Stimulated activated CD4-positive, alpha-beta T cell treated with anti-CD3 and anti-CD28 coated beads, Interleukin-15, amount 100 ng/mL, for 1 hour (primary cell): ENCODE results near the gene HOXA1.

ENCODE experiments used
- DNase-seq, 2 donors: peaks; one replicate each; pipeline ENCODE4 v3.0.0-alpha.2; 2020; ENCODE audit warnings: low read depth in 1 of 2, low spot score in 1 of 2

HOXA1 gene

DNA sequence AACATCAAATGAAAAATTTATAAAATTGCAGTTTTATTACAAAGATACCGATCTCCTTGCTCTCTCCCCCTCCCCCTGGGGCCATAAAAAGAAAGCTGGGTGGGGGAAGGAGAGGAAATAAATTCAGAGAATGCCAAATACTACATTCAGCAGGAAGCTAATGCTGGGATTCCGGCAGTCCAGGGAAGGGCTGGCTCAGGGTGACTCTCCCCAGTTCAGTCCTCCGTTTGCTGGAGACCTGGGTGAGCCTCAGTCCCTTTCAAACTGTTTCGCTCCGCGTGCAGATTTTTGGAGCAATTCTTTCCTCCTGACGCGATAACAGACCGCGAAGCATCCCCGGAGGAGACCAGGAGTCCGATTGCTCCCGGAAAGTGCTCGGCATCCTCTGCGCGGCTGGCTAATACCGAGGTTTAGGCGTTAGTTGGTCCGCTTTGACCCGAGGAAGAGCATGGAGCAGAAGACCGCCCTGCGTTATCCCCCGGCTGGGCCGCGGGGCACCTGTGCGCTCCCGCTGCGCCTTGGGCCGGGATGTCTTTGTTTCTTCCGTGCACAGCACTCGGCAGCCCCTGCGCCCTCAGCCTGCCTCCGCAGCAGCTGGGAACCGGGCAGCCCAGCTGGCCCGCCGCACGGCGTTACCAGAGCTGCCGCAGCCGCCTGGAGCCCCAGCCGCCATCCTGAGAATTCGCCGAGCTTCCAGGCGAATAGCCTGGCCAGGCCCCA is 10.5 kb upstream of the HOXA1 start:
- no peak for DNase-seq

DNA sequence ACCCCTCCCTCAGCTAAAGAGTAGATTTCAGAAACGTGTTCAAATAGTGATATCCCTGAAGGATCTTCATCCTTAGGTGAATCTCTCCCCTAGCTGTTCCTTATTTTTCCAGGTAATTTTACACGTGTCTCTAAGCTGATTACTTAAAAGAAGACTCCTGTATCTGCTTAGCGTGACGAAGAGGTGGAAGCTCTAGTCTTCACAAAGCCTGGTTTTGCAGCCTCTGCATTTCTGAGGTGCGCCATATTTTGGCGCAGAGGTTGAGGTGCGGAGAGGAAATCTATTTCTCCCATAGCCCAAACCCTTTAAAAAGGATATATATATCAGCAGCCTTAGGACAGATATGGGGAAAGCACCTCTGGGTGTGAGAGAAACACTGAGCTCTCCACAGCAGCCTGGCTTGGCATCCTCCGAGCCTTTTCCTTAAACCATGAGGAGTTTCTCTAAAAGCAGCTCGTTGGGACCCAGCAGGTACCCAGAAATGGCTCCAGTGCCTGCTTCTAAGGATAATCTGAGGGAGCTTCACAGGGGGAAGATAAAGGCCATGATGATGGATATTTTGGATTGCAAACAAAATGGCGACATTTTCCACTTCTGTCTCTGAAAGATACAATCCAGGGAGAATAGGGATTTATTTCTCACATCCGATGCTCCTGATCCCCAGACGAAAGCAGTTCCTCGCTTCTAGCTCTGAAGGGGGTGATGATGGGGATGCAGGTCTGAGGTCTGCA is 9.7 kb upstream of the HOXA1 start:
- no peak for DNase-seq

DNA sequence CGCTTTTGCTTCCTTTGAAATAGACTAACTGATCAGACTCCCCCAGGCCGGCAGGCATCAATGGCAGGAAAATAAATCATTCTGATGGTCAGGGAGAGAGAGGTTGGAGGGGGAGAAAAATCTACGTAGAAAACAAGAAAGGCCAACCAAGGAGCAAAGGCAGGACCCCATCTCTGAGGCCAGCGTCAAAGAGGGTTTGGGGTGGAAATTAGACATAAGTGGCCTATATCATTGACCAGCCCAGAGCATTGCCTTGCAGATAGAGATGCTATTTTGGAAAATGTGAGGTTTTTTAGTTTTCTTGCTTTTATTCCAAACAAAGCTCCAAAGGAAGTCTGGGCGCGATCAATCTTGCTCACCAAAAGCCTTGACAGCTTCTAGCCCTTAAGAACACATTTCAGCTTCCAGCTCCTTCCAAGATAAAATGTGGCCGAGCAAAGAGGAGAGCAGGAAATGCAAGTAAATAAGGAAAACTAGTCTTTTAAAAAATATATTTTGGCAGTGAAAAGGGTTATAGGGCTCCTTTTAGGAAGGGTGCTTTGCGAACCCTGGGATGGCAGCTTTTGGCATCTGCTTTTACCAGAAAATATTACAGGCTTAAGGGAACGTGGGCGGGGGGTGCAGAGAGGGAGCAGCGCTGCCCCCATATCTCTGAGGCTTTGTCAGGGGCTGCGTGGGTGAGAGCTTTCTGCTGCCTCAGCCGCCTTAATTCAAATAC is 8.7 kb upstream of the HOXA1 start:
- no peak for DNase-seq

DNA sequence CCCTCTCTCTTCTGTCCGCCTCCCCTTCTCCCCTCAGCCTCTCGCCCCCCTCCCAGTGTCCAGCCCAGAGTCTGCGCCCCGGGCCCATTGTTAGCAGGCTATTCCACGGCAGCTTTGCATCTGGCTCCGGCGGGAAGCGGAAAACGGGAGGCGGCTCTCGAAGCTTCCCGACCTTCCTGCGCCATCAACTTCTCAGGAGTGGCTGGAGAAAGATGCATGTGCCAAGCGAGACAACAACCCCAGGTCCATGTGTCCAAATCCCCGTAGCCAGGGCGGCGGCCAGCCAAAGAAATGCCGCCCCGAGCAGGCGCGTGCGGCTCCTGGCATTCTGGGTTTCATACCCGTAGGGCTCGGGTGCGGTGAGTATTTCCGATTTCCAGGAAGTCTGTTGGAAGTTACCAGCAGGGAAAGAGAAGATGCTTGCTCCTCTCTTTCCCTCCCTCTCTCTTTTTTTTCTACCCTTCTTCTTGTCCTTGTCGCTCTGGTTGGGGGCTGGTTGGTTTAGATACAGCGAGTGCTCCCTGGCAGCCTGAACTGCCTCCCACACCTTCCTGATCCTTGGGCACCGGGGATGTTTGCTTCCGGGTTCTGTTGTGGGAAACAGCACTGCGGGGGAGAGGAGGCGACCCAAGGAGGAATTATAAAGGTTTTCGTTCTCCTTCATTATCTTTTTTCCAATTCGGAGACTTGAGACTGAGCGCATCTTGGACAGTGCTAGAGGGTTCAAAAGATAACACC is 7.9 kb upstream of the HOXA1 start:
- DNase-seq = no peak

DNA sequence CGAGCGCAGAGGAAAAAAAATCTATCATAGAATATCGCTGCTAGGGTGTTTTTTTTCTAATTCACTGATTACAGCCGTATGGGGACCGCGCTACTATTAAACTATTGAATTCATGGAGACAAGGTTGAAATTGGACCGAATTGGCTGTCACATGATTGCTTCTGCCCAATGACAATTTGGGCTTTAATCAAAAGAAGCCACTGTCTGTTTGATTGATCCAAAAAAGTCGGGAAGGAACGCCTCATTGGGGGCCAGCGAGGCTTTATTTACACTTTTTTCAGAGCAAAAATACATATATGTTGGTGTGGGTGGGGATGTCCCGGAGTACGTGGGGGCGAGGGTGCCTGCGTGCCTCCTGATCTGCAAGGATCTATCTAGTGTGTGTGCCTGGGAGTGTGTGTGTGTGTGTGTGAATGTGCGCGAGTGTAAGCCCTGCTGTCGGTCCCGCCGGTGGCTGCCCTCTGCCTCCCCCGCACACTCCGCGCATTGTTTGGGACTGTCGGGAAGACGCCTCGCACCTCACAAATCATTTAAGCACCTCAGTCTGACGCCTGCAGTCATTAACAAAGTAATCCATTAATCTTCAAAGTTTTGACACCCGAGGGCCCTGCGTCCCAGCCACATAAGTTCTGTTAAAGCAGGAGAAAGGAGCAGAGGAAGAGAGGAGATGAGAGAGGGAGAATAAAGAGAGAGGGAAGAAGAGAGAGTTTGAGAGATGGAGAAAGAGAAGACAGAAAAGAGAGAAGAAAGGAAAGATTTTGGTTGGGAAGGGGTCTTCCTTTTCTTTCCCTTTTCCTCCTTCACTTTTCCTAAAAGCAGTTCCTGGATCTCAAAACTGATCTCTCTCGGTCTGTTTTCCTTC is 7.0 kb upstream of the HOXA1 start, which contains the start of gene HOXA2:
TSS of gene HOXA2 (minus strand) at position 103 of the 862 bp plus-strand sequence. CDS start 183 bp downstream, outside the sequence.
- DNase-seq = no peak

DNA sequence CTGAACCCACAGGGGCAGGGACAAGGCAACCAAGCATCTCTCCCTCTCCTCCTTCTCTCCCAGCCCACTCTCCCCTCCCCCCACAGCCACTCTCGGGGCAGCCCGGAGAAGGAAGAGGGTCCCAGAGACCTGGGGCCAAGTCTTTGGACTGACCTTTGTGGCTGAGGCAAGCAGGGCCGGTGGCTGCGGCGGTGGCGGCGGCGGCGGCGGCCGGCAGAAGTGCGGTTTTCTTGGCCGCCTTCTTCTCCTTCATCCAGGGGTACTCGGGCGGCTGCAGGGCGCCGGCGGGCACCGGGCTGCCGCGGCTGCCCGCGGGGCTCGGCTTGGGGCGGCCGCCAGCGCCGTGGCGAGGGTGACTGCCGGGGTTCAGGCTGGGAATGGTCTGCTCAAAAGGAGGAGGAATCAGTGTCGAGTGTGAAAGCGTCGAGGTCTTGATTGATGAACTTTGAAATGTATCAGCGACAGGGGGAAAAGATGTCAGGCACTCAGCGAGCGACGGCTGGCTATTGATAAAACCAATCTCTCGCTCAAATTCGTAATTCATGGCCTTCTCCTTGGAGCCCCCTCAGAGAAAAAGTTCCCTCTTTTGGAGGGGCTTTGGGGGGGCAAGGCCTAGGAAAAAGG is 6.3 kb upstream of the HOXA1 start:
- no peak for DNase-seq

DNA sequence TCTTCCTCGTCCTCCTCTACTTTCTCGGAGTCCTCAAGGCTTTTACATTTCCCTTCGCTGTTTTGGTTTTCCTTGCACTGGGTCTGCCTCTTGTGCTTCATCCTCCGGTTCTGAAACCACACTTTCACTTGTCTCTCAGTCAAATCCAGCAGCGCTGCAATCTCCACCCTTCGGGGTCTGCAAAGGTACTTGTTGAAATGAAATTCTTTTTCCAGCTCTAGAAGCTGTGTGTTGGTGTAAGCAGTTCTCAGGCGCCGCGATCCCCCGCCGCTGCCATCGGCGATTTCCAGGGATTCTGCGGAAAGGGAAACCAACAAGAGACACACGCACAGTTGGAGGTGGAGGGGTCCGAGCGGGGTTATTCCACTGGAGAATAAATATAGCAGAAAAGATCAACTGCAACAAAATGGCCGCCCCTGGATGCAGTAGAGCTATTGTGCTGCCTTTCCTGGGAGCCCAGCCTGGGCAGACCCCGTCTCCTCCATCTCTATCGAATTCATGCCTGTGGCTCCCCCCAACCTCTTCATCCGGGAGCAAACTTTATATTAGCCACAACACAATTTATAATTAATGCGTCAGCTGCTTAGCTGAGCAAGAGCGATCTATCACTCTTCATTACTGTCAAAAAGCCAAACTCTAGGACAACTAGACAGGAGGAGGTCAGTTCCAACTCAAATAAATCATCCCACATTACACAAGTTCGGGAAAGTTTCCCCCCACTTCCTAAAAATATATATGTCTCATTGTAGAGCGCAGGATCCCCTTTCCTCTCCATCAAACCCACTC is 5.6 kb upstream of the HOXA1 start:
- DNase-seq = no peak

DNA sequence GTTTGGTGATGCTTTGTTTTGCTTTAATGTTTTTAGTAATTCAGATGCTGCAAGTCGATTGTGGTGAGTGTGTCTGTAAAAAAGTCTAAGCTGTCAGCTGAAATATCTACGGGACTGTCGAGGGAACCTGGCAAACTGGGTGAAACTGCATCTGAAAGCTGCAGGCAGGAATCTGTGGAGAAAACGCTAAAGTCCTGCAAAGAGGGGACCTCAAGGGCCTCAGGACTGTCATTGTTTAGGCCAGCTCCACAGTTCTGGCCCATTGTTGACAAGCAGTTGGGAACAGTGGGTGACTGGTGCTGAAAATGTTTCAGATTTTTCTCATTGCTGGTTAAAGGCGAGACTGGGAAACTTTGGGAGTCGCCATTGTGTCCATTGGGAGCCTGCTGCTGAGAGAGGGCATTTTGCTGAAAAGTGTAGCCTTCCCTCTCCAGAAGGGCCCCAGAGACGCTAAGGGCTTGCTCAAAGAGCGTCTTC is 4.9 kb upstream of the HOXA1 start:
- no peak for DNase-seq

DNA sequence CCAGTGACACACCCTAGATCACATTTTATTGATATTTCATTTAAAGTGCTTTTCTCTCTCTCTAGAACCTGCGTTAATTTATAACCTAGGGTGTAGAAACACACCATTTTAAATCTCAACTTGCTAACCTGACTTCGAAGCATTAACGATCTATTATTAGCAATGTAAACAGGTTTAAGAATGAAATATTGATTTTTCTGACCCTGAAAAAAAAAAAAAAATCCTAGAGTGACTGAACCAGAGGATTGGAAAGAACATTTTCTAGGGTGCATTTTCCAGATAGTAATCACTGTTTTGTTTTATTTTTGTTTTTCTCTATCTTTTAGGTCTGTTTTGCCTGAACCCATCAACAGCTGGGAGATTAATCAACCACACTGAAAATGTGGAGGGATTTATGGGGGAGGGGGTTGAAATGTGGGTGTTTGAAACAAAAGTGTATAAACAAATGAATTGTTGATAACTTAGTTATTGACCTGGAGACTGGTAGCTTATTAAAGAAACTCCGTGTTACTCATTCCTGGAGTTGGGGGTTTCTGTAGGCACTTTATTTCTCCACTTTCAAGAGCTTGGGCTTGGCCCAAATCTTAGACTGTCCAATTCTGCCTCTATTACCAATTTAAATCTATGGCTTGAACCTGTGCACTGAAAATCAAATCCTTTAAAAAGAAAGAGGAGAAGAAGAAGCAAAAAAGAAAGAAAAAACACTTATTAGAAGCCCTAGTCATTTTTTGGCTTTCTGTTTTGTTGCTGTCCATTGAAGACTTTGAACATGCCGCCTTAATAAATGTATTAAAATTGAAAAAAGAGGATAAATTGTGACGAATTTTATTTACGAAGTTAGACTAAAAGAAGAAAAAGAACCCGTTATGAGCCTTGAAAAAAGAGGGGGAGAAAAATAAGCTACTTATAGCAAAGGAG is 3.9 kb upstream of the HOXA1 start:
- DNase-seq = no peak

DNA sequence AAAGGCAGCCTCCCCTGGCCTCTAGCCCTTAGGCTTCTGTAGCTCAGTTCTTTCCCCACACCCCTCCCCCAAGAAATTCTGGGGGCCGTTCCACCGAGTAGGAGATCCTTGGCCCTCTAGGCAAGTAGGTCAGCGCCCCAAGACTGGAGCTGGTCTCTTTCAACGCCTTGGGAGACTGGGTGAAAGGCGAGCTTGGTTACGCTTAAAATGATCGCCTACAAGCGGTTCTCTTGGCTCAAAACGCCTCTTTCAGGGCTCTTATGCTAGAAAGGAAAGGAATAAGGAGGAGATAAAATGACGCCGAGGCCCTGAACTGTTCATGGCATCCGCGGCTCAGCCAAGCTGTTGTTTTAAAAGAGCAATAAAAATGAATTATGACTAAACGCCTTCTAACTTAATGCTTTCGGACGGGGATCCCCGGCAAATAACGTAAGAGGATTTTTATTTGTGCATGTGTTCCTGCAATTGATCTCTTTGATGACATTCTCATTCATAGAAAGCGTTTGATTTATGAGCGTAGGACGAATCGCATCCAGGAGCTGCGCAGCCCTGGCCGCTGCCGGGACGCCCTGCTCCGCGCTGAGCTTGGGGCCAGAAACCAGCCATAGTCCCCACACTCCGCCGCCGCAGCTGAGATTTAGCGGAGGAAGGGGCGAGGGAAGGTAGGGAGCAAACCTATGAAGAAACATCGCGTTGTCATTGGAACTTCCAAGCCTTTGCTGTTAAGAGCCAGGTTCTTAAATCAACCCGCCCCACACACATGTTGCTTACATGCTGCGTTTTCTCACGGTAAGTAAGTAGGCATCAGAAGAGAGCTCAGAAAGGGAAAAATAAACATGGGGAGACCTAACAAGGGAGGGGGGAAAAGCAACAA is 3.0 kb upstream of the HOXA1 start:
- DNase-seq = no peak

DNA sequence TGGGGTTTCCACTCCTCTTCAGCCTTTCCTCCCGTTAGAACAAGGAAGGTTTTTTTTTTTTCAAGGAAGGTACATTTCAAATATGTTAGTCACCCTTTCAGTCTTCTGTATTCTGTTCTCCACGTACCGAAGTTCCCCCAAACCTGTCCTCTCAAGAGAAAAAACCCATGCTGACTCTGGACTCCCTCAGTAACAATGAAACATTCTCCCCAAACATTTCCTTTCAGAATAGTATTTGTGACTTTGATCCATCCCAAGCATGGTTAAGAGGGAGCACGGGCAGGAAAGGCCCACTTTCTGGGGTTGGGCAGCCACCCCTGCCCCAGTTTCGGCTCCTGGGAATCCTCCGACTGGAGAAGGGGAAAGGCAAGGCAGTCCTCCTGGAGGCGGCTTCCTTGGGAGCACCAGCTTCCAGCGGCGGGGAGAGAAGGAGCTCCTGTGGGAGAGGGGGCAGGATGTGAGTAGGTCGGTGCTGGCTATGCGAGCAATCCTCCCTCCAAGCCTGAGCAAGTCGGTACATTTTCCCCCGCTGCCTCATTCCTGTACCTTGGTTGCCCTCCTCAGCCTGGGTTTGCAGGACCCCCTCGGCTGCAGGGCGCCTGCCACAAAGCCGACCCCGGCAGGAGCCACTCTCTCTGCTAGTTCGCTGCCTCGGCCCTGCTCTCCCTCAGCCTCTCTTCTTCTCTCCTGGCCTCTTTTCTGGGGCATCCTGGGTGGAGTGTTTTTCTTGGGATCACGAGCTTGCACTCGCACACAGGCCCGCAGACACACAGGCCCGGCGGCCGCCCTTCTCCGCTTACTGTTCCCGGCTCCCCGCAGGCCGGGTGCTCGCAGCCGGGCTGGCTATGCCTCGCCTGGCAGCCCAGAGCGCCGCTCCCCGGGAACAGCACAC is 2.1 kb upstream of the HOXA1 start:
- no peak for DNase-seq

DNA sequence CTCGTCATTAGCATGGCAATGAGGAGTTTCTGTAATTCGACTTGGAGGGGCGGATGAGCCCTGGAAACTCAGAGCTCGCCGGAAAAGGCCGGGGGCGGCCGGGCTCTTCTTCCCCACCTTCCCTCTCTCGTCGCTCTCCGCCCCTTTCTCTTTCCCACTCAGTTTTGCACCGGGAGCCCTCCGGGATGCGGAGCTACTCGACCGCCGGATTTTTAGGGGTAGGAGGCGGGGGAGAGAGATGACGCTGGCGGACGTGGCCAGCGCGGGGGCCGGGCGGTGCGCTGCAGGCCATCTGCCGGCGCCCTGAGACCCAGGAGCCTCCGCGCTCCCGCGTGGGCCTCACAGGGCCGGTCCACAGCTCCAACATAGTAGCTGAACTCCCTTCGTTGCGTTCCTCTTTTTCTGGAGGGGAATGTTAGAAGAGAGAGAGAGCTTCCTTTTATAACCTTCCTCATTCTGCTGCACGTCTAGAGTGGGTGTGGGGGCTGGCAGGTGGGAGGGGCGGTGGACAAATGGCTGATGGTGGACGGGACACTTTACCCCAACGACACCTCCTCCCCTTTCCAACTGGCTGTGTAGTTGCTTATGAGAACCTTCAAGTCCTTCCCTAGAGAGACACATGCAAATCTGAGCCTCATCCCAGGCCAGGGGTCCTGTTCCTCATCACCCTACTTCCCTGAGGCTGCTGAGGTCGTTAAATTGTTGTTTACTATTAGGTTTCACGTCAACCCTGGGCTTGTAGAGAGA is 1.1 kb upstream of the HOXA1 start:
- no peak for DNase-seq

DNA sequence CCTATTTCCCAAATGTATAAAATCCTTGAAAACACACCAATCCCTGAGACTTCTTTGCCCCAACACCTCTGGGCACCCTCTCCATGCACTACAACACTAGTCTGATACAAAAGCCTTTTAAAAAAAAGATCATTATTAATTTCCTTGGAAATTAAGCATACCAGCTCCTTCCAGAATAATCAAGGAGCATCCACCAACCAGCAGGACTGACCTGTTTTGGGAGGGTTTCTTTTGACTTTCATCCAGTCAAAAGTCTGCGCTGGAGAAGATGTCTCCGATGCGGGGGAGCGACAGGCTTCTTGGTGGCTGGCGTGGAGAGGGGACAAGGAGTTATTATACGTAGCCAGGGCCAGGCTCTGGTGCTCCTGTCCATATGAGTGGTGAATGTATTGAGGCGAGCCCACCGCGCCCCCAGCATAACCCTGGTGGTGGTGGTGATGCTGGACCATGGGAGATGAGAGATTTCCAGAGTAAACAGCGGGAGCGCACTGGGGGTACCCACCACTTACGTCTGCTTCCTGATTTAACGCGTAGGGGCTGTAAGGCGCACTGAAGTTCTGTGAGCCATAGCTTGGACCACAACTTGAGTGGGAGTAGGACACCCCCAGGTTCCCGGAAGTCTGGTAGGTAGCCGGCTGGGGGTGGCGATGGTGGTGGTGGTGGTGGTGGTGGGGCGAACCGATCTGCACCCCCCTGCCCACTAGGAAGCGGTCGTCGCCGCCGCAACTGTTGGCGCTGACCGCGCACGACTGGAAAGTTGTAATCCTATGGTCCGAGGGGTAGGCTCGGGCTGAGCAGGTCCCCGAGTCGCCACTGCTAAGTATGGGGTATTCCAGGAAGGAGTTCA is 527 bp downstream of the HOXA1 start:
- no peak for DNase-seq

DNA sequence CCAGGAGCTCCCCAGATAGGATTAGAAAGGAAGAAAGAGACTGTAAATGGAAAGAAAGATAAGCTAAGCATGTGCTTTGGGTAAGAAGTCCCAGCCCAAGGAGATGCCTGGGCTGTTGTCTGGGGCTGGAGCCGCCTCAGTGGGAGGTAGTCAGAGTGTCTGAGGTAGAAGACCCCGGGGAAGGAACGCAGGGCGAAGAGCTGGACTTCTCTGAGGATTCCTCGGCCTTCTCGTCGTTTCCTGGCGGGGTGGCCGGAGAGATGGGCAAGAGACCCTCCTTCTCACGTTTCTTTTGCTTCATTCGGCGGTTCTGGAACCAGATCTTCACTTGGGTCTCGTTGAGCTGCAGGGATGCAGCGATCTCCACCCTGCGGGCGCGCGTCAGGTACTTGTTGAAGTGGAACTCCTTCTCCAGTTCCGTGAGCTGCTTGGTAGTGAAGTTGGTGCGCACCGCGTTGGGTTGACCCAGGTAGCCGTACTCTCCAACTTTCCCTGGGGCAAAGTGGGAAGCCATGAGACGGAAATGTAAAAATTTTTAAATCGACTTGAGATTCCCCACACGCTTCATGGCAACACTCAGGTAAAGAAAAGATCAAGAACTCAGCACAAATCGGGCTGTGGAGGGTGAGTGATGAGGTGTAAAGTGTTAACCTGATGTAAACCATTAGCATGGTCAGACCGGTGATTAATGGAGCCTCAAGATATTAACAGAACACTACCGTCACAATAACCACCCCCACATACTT is 1.3 kb downstream of the HOXA1 start:
- DNase-seq = no peak
